Left renal pelvis (tissue), 4 donors: ENCODE data around the gene MCTP2. TPM values are rescaled to one million over a fixed set of nuclear protein-coding genes. Genes with fewer than 3 reads are reported as not detected.

Experiments used
- DNase-seq, 4 donors: peaks; one replicate each; pipeline ENCODE4 v3.0.0-alpha.2; 2013; ENCODE audit warnings: low read depth in 4 of 4, low spot score in 3 of 4
- polyA plus RNA-seq, 4 donors: library from polyadenylated mRNA; unstranded; fragments of 120-200 nt; gene quantifications; one replicate each; pipeline ENCODE4 v1.2.1, GENCODE V29; 2013; ENCODE audit not compliant: insufficient read length in 4 of 4

Gene MCTP2
- polyA plus RNA-seq, 4 donors: 18.8 to 52.3 (median 22.7) TPM

DNA sequence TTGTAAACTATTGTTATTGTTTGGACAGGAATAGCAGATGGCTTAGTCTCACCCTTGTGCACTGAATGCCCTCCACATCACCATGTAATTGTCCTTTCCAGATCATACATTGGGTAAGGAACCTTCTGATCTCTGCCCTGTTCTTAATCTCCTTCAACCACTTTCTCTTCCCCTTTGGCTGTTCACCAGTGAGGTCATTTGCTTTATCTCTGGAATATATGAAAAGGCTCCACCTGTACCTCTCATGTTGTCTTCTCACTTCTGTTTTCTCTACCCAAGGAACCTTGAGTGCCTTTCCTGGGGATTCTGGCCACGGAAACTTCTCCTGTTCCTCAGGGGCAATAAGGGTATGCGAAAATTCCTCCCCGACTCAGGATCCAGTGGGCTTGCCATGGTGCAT lies 28.5 kb downstream of the MCTP2 start:
- DNase-seq: no peak

DNA sequence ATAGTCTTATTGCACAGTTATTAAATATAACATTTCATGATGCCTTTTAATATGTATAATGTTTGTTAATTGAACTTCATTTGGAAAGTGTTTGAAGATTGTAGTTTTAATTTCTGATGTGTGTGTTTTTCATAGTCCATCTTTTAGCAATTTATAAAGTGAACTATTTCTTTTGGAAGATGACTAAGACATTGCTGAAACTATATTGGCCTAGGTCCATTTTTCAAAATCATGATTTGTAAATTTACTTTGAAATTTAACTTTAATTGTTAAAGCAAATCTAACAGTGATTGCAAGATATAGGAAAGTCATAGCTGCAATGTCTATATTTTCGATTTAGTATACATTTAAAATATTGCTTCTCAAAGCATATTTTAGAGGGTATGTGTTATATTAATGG lies 30.8 kb downstream of the MCTP2 start:
- DNase-seq: no peak

DNA sequence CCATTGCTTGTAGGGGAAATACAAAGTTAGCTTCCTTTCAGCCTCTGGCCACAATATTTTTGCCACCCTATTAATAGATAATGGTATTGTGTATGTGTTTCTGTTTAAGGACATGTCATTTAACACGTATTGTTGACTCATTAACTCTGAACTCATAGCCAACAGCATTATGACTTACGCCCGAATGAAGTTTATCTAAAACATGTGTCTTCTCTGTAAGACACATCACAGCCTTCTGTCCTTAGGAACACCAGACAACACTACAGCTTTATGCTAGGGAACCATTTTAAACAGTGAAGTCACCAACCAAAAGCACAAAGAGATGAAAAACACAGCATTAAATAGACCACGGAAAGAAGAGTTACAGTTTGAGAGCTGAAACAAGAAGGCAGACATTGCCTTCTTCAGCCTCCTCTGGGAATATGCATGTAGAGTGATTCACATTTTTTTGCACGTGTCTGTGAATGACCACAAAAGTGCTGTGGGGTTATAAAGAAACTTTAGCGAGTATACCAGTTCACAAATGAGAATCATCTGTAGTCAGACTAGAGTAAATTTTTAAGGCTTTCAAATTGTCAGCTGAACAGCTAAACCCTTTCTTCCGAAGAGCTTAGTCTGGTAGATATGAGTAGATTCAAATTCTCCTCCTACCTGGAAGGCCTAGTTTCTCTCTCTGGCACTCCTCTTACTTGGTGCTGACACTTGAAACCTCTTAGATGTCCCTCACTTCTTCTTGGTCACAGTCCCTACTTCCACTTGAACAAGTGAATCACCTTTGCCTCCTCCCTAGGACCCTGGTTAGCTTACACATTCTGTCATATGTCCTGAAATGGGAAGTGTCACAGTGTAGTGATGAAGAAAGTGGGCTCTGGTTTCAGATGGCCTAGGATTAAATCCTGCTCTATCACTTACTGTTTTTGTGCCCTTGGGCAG lies 32.2 kb downstream of the MCTP2 start:
- no peak for DNase-seq

DNA sequence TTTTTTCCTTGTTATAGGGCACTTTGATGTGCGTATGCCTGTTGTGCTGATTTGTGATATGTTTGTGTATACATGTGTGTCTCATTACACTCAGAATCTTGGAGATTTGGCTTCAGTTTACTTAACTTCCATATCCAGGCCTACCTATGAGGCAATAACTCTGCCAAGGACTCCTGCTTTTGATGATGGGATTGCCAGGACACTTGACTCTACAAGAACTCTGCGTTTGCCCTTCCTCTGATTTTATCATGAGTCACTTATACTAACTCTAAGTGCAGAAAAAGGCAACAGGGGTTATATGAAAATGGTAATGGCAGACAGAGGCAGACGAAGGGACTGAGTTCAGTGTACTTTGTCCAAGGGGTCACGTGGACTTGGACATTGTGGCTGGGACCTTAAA lies 33.6 kb downstream of the MCTP2 start:
- DNase-seq: no peak

DNA sequence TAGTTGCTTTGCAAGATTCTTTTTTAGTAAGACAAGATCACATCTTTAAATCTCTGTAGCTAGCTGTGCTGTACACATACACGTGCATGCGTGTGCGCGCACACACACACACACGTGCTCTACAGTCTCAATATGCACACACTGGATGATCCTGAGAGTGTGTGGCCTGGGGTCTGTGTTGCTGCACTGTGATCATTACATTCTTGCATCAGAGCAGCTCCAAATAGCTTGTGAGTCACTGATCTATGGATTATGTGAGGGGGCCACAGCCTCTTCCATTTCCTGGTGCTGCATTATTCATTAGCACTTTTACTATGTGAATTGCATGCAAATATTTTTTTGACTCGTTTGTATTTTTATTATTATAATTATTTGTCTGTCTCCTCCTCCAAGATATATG lies 34.6 kb downstream of the MCTP2 start:
- DNase-seq: no peak

DNA sequence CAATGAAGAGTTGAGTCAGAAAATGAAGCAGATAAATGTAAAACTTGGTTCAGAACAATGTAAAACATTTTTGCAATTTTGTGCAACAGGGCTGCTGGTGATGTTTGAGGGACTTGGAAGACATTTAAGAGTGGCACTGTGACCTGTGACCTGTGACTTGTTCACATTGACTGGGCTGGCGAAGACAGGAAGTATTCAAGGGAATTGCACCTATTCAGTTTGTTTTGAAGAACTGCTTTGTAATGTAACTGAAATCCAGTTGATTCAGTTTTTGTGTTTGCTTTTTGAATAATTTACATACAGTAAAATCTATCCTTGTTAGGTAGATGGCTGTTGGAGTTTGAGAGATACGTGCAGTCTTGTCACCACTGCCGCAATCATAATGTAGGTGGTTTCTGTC lies 35.4 kb downstream of the MCTP2 start:
- no peak for DNase-seq

DNA sequence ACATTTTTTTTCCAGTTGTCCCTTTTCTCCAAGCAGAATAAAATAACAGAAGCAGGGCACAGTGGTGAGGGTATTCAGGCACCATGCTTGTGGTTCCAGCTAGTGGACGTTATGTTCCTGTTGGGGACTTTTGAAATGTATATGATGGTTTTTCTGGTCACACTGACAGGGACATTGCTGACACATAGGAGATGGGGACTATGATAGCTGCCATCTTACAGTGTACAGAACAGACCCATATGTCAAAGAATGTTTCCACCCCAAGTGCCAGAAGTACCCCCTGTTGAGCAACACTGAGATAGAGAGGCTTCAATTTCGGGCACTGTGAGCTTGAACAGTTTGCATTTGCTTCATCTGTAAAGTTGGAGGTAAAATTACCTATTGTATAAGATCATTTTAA lies 38.6 kb downstream of the MCTP2 start:
- DNase-seq: no peak

DNA sequence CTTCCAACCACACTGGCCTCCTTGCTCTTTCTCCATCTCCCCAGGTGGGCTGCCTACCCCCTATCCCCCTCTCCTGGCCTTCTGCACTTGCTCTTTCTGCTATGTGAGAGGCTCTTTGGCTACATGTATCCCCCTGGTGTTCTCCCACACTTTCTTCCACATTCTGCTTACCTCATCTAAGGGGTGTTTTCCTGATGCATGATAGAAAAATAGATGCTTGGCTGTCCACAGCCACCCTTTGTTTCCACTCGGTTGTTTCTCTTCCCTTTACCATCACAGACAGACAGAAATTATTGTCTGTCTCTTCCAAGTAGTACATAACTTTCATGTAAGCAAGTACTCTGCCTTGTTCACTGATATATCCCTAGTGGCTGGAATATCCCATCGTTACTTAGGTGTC lies 39.2 kb downstream of the MCTP2 start:
- DNase-seq: no peak

DNA sequence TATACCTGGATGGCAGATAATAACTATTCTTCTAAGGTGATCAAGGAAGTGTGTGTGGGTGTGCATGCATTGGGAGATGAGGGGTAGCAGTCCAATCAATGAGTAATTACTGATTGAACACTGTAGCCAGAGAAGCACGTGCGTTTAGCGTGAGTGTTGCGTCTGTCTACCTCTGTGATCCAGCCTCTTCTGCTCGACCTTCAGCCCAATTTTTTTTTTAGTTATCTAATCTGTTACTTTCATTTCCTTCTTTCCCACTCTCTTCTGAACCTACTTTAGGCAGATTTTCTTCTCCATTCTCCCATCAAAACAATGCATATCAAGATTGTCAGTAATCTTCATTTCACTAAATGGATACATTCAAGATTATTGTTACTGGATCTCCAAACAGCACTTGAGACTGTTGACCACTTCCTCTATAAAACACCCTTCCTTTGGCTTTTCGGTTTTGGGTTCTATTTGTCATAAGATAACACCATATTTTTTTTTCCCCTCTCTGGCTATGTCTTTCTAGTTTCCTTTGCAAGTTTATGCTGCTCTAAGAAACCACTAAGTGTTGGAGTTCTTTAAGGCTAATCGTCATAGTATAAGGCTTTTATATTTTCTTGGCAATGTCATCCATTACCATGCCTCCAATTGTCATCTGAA lies 41.0 kb downstream of the MCTP2 start:
- DNase-seq: no peak

DNA sequence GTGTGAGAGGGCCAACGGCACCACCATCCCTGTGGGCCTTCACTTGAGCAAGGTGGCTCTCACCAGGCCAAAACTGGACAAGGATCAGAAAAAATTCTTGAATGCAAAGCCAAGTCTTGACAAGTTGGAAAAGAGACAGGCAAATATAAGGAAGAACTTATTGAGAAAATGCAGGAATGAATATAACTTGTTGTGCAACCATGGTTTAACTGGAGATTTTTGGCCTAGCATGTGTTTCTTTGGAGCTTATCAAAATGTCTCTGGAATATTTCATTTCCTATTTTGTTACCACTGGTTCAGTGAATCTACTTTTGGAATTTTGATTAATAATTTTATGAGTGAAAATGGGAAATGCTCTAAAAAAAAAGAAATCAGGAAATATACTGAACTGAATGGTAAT lies 42.5 kb downstream of the MCTP2 start:
- no peak for DNase-seq

DNA sequence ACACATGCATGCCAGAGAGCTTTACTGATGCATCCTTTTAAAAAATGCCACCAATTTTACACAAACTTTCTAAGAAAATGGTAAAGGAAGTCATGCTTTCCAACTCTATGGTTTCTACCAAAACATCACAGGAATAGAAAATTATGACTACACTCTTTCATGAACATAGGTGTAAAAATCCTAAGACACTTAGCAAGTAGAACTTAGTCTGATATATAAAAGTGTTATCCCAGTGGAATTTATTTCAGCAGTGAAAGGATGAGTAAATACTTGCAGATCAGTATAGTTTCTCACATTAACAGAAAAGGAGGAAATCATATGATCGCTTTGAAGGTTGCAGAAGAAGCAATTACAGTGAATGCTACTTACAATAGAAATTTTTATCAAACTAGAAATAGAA lies 43.4 kb downstream of the MCTP2 start:
- no peak for DNase-seq

DNA sequence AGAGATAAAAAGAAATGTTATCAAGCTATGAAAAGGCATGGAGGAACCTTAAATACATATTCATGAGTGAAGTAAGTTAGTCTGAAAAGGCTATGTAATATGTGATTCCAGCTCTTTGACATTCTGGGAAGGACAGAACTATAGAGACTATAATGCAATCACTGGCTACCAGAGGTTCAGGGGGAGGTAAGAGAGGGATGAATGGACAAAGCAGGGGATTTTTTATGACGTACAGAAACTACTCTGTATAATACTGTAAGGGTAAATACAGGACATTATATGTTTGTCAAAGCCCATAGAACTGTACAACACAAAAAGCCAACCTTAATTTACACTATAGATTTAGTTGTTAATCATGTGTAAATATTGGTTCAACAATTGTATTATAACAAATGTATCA lies 46.1 kb downstream of the MCTP2 start:
- DNase-seq: no peak

DNA sequence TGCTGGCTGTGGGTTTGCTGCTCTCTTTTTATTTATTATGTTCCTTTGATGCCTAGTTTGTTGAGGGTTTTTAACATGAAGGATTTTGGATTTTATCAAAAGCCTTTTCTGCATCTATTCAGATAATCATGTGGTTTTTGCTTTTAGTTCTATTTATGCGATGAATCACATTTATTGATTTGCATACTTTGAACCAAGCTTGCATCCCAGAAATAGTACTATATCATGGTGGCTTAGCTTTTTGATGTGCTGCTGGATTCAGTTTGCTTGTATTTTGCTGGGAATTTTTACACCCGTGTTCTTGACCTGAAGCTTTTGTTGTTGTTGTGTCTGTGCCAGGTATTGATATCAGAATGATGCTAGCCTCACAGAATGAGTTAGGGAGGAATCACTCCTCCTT lies 48.4 kb downstream of the MCTP2 start:
- DNase-seq: no peak

DNA sequence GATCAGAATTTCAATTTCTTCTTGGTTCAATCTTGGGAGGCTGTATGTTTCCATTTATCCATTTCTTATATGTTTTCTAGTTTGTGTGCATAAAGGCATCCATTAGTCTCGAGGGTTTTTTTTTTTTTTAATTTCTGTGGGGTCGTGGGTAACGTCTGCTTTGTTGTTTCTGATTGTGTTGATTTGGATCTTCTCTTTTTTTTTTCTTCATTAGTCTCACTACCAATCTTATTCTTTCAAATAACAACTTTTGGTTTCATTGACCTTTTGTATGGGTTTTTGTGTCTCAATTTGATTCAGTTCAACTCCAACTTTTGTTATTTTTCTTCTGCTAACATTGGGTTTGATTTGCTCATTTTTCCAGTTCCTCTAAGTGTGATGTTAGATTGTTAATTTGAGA lies 48.9 kb downstream of the MCTP2 start:
- no peak for DNase-seq

DNA sequence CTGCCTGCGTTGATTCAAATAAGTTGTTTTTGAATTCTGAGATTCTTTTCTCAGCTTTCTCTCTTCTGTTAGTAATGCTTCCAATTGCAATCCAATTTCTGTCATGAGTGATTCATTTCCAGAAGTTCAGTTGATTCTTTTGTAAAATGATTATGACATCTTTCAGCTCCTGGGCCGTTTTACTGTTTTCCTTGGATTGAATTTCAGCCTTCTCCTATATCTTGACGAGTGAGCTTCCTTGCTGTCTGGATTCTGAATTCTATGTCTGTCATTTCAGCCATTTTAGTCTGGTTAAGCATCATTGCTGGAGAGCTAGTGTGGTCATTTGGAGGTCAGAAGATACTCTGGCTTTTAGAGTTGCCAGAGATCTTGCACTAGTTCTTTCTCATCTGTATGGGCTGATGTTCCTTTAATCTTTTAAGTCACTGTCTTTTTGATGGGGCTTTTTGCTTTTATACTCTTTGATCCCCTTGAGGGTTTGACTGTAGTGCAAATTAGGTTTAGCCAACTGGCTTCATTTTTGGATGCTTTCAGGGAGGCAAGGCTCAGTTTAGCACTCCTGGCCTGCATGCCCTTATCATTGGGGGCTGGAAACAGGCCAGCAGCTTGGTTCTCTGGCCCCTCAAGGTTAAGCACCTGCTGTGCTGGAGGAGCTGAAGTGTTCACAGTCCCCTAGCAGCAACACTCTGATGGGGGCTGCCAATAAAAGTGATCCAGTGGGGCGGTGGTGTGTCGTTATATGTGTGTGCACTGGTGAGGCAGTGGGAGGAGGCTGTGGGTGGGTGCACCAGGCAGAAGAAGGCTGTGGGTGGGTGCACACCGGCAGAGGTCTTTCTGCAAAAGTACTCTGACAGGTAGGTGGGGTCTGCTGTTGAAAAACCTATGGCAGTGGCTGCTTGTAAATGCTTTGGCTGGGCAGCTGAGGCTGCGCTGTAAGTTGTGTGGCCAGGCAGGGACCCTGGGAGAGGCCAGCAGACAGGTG lies 51.2 kb downstream of the MCTP2 start:
- no peak for DNase-seq

DNA sequence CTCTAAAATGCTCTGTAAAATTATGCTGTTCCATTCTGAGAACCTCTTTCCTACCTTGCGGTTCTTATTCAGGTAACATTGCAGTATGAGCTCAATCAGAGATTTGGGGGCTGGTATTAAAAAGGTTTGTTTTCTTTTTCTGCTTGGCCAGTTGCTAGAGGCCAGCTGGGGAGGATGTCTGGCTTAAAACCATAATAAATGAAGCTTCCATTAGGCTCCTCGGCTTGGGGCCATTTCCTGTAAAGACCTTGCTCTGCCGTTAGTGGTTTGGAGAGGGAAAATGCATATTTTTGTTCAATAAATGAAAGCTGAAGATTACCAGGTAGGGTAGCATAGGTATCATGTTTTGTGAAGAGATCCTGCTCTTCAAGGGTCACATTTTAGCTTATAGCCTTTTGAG lies 55.2 kb downstream of the MCTP2 start:
- no peak for DNase-seq

DNA sequence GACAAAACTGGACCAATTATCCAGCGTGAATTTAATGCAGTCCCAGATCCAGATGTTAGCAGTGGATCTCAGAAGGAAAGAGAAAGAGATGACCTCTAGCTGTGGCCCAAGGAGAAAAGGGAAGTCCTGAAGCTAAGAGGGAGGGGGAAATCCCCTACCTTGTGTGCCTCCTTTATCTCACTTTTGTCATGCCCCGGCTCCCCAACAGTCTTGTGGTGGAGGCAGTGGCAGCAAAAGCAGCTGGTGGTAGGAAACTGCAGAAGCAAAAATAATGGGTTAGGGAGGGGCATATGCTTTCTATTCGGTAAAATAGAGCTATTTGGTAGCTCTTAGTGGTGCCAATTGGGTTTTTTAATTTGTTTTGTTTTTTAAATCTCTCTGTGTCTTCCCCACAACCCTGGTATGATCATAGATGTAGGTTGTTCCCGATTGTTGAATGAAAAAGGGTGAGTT lies 56.5 kb downstream of the MCTP2 start:
- no peak for DNase-seq

DNA sequence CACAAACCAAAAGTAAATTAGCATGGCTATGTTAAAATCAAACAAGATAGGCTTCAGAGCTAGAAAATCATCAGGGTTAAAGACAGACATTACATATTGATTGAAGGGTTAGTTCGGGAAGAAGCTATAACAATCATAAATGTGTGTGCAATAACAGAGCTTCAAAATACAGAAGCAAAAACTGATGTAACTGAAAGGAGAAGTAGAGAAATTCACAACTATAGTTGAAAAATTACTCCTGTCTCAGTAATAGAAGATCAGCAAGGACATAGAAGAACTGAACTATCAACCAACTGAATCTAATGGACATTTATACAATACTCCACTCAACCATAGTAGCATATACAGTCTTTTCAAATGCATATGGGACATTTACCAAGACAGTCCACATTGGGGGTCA lies 59.4 kb downstream of the MCTP2 start:
- no peak for DNase-seq

DNA sequence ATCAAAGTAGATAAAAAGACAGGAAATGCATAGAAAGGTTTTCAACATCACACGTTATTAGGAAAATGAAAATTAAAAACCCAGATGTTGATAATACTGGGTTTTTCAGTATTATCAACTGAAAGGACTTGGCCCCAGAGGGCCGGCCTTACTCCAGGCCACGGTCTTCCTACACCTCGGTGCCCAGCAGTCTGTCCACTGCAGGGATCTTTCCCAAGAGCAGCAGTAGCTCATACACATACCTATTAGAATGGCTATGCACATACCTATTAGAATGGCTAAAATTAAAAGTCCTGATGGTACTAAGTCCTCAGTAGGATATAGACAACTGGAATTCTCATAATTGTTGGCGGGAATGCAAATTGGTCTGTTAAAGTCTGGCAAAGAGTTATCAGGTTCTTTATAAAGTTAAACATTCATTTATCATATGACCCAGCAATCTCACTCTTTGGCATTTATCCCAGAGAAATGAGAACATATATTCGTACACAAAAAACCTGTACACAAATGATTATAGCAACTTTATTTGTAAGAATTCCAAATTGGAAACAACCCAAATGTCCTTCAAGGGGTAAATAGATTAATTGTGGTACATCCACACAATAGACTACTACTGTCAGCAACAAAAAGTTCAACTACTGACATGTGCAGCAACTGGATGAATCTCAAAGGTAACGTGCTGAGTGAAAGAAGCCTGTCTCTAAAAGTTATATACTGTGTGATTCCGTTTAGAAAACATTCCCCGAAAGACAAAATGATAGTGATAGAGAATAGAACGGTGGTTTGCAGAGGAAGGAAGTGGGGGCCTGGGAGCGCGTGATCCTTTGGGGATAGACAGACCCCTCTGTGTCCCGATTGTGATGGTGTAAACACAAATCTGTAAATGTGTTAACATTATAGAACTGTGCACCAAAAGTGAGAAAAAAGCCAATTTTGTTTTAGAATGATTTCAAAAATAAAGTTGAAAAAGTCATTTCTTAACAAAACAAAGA lies 62.3 kb downstream of the MCTP2 start:
- no peak for DNase-seq

DNA sequence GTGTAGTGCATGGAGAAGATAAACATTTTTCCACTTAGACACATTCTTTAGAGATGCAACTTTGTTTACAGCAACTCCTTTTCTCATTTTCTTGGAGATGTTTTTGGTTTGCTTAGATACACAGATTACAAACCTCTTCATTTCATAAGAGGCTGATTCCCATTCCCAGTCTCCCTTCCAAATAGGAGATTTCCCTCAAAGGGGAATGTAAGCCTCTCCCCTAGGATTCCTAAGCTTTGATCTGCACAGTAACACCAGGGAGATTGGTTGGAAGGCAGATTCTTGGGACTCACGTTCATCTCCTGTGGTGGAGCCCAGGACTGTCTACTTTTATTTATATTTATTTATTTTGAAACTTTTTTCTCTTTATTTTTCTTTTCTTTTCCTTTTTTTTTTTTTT lies 63.2 kb downstream of the MCTP2 start:
- DNase-seq: no peak
